ENCODE data around the gene CNOT6L.

GRCh38 chr4:77859256-77859655, 40.1 kb upstream of the CNOT6L start:
- no peak for TF ChIP-seq CTCF (IDR thresholded peaks at IDR 0.05)
- no peak for TF ChIP-seq POLR2A (IDR thresholded peaks at IDR 0.05)
